WTC11 (cell line): Measurements from ENCODE around the gene STK17A. TPM values are rescaled to one million over a fixed set of nuclear protein-coding genes. Genes with fewer than 3 reads are reported as not detected.

ENCODE experiments used
- ATAC-seq: fragments of 200-7000 bp; cut with Tn5 transposase; 2 replicates; pipeline ENCODE4 v1.10.0; 2021; ENCODE audit warnings: mild to moderate bottlenecking, moderate library complexity
- CTCF ChIA-PET: fragments of 300-600 bp; sonication (Branson Sonifier 250); formaldehyde crosslinking; loops from one replicate; lab custom pipeline; 2021; ENCODE audit warnings: antibody characterized with exemption; lab: Charles Lee
- POLR2A ChIA-PET: fragments of 350-600 bp; sonication (Branson Sonifier 250); formaldehyde crosslinking; loops from one replicate; lab custom pipeline; 2021; ENCODE audit warnings: antibody characterized with exemption; lab: Charles Lee
- DNase-seq: peaks from one replicate; pipeline ENCODE4 v3.0.0; 2021; ENCODE audit warnings: low spot score
- H3K27ac Mint-ChIP-seq: 2 replicates; pipeline ENCODE4 v1.8.0; 2021; ENCODE audit warnings: mixed read lengths
- H3K27me3 Mint-ChIP-seq: 2 replicates; pipeline ENCODE4 v1.8.0; 2021; ENCODE audit warnings: low read depth, mild to moderate bottlenecking, moderate library complexity, mixed read lengths
- H3K36me3 Mint-ChIP-seq: 2 replicates; pipeline ENCODE4 v1.8.0; 2021; ENCODE audit warnings: mixed read lengths
- H3K4me1 Mint-ChIP-seq: 2 replicates; pipeline ENCODE4 v1.8.0; 2022; ENCODE audit warnings: mixed read lengths
- H3K4me3 Mint-ChIP-seq: 2 replicates; pipeline ENCODE4 v1.8.0; 2021; ENCODE audit warnings: mild to moderate bottlenecking, moderate library complexity, mixed read lengths
- H3K9me3 Mint-ChIP-seq: 2 replicates; pipeline ENCODE4 v1.8.0; 2021; ENCODE audit warnings: mixed read lengths
- ETV6 ChIP-seq: sonication (generic); formaldehyde crosslinking; IDR thresholded peaks from 2 replicates; pipeline ENCODE4 v1.8.1; 2022; ENCODE audit warnings: mild to moderate bottlenecking, missing genetic modification reagents
- KAT7 ChIP-seq: sonication (generic); formaldehyde crosslinking; IDR thresholded peaks from 2 replicates; pipeline ENCODE4 v1.8.1; 2023; ENCODE audit warnings: missing genetic modification reagents, mild to moderate bottlenecking, borderline replicate concordance
- MYBL2 ChIP-seq: sonication (generic); formaldehyde crosslinking; IDR thresholded peaks from 2 replicates; pipeline ENCODE4 v1.8.1; 2023; ENCODE audit warnings: mild to moderate bottlenecking, moderate library complexity, missing genetic modification reagents
- OVOL2 ChIP-seq: fragments of 250-450 bp; sonication (Bioruptor Pico); IDR thresholded peaks from 2 replicates; pipeline ENCODE4 v1.9.0; 2021; ENCODE audit warnings: mild to moderate bottlenecking, borderline replicate concordance
- RELA ChIP-seq: sonication (generic); formaldehyde crosslinking; IDR thresholded peaks from 2 replicates; pipeline ENCODE4 v1.8.1; 2022; ENCODE audit warnings: missing genetic modification reagents, mild to moderate bottlenecking, borderline replicate concordance
- TCF7 ChIP-seq: sonication (generic); formaldehyde crosslinking; IDR thresholded peaks from 2 replicates; pipeline ENCODE4 v1.8.0; 2022; ENCODE audit warnings: mild to moderate bottlenecking, low read depth, missing genetic modification reagents, moderate library complexity
- ZNF232 ChIP-seq: sonication (generic); formaldehyde crosslinking; IDR thresholded peaks from 2 replicates; pipeline ENCODE4 v1.8.0; 2022; ENCODE audit warnings: mild to moderate bottlenecking, missing genetic modification reagents
- ZNF263 ChIP-seq: sonication (generic); formaldehyde crosslinking; IDR thresholded peaks from 2 replicates; pipeline ENCODE4 v1.8.1; 2022; ENCODE audit warnings: low read depth, mild to moderate bottlenecking, moderate library complexity, missing genetic modification reagents
- ZNF416 ChIP-seq: fragments of 250-450 bp; sonication (Bioruptor Pico); IDR thresholded peaks from 2 replicates; pipeline ENCODE4 v1.9.0; 2021; ENCODE audit warnings: mild to moderate bottlenecking, inconsistent platforms
- total RNA-seq: library from RNA; stranded (reverse); gene quantifications from 3 replicates; pipeline ENCODE4 v1.2.3, GENCODE V29; 2021
- TF ChIP-seq, protein P1 (sequence below): fragments of 250-450 bp; sonication (Bioruptor Pico); IDR thresholded peaks from 2 replicates; pipeline ENCODE4 v1.8.0; 2021; ENCODE audit warnings: mild to moderate bottlenecking
- TF ChIP-seq, protein P2 (sequence below): sonication (generic); formaldehyde crosslinking; IDR thresholded peaks from 2 replicates; pipeline ENCODE4 v1.8.0; 2022; ENCODE audit warnings: missing genetic modification reagents
- TF ChIP-seq, protein P3 (sequence below): sonication (generic); formaldehyde crosslinking; IDR thresholded peaks from 2 replicates; pipeline ENCODE4 v1.8.1; 2023; ENCODE audit warnings: mild to moderate bottlenecking, missing genetic modification reagents, moderate library complexity
- TF ChIP-seq, protein P4 (sequence below): fragments of 250-450 bp; sonication (Bioruptor Pico); IDR thresholded peaks from 2 replicates; pipeline ENCODE4 v1.9.0; 2021; ENCODE audit warnings: moderate library complexity, mild to moderate bottlenecking, inconsistent platforms, borderline replicate concordance
- TF ChIP-seq, protein P5 (sequence below): sonication (generic); formaldehyde crosslinking; IDR thresholded peaks from 2 replicates; pipeline ENCODE4 v1.8.0; 2023; ENCODE audit warnings: missing genetic modification reagents, mild to moderate bottlenecking, borderline replicate concordance
- TF ChIP-seq, protein P6 (sequence below): sonication (generic); formaldehyde crosslinking; IDR thresholded peaks from 2 replicates; pipeline ENCODE4 v1.8.1; 2023; ENCODE audit warnings: mild to moderate bottlenecking, missing genetic modification reagents, moderate library complexity
- TF ChIP-seq, protein P7 (sequence below): fragments of 250-450 bp; sonication (Bioruptor Pico); IDR thresholded peaks from 2 replicates; pipeline ENCODE4 v1.9.0; 2021; ENCODE audit warnings: mild to moderate bottlenecking

The STK17A gene
- total RNA-seq, 1 experiment from 2014 or later = 17.6 TPM

DNA sequence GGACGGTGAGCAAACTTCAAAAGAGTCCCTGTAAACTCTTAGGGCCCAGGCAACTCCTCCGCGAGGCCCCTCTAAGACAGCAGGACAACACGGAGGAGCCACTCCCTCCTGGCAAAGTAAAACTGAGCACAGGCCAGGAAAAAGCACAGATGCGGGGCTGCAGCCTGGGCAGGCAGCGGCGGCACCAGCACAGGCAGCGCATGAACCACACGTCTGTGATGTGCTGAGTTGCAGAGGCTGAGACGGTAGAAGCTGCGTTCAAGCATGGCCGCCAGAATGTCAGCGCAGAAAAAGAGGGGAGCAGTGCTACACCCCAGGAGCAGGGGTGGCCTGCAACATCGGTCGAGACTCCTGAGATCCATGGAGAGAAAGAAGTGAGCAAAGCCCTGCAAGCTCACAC lies 46.1 kb upstream of the STK17A start (continued):
- no peak for TF ChIP-seq ZNF263
- TF ChIP-seq, protein P1, sequence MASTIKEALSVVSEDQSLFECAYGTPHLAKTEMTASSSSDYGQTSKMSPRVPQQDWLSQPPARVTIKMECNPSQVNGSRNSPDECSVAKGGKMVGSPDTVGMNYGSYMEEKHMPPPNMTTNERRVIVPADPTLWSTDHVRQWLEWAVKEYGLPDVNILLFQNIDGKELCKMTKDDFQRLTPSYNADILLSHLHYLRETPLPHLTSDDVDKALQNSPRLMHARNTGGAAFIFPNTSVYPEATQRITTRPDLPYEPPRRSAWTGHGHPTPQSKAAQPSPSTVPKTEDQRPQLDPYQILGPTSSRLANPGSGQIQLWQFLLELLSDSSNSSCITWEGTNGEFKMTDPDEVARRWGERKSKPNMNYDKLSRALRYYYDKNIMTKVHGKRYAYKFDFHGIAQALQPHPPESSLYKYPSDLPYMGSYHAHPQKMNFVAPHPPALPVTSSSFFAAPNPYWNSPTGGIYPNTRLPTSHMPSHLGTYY (CRISPR knock-in tag) = no peak
- TF ChIP-seq ZNF232 = no peak
- TF ChIP-seq MYBL2 (CRISPR knock-in tag) = no peak

DNA sequence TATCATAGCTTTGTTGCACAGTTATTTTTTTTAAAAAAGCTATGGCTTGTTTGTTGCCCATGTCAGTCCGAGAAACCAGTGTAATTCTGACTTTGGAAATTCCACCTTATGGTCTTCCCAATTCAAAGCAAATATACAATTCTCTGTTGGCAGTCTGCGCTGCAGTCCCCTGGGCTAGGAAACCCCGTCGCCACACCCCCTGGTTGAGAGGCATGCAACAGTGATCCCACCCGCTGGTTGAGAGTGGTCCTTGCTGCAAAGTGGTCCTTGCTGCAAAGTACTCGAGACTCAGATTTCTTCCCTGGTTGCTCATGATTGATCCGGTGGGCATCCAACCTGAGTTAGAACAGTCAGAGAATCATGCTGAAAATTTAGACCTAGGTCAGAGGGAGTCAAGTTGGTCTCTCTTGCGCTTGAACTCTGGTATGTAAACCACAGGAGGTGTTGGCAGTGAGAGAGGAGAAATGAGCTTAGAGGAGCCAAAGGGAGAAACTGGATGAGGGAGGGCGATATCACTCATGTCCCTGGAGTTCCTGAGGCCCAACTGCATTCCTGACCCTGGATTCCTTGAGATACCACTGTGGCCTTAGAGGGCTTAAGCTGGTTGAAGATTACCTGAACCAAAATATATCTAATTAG lies 45.0 kb upstream of the STK17A start:
- H3K9me3 Mint-ChIP-seq = no peaks in the 10 kb centered on the region
- peaks cover 11% of the 10 kb centered on the region for H3K4me1 Mint-ChIP-seq
- no peaks in the 10 kb centered on the region for H3K36me3 Mint-ChIP-seq
- H3K27me3 Mint-ChIP-seq = no peaks in the 10 kb centered on the region; the same call in 1 of the 2 replicates
- POLR2A ChIA-PET = no interaction called here
- no peak overlapping the region for H3K27ac Mint-ChIP-seq
- H3K4me3 Mint-ChIP-seq = no peak overlapping the region
- DNase-seq (no peak), ATAC-seq (peak; percentile 18; the same call in 1 of the 2 replicates)
- CTCF ChIA-PET = interaction anchor here (0.7 to 1.2 kb wide), 2 partner anchors 45 to 98 kb away, joined by 4 to 8 read pairs; partner anchors contain the start of gene STK17A
- no peak for TF ChIP-seq OVOL2 (CRISPR knock-in tag)
- no peak for TF ChIP-seq ETV6 (CRISPR knock-in tag)
- TF ChIP-seq, protein P2, sequence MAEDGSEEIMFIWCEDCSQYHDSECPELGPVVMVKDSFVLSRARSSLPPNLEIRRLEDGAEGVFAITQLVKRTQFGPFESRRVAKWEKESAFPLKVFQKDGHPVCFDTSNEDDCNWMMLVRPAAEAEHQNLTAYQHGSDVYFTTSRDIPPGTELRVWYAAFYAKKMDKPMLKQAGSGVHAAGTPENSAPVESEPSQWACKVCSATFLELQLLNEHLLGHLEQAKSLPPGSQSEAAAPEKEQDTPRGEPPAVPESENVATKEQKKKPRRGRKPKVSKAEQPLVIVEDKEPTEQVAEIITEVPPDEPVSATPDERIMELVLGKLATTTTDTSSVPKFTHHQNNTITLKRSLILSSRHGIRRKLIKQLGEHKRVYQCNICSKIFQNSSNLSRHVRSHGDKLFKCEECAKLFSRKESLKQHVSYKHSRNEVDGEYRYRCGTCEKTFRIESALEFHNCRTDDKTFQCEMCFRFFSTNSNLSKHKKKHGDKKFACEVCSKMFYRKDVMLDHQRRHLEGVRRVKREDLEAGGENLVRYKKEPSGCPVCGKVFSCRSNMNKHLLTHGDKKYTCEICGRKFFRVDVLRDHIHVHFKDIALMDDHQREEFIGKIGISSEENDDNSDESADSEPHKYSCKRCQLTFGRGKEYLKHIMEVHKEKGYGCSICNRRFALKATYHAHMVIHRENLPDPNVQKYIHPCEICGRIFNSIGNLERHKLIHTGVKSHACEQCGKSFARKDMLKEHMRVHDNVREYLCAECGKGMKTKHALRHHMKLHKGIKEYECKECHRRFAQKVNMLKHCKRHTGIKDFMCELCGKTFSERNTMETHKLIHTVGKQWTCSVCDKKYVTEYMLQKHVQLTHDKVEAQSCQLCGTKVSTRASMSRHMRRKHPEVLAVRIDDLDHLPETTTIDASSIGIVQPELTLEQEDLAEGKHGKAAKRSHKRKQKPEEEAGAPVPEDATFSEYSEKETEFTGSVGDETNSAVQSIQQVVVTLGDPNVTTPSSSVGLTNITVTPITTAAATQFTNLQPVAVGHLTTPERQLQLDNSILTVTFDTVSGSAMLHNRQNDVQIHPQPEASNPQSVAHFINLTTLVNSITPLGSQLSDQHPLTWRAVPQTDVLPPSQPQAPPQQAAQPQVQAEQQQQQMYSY (CRISPR knock-in tag) = no peak
- TF ChIP-seq, protein P1 (CRISPR knock-in tag) = no peak
- TF ChIP-seq, protein P3, sequence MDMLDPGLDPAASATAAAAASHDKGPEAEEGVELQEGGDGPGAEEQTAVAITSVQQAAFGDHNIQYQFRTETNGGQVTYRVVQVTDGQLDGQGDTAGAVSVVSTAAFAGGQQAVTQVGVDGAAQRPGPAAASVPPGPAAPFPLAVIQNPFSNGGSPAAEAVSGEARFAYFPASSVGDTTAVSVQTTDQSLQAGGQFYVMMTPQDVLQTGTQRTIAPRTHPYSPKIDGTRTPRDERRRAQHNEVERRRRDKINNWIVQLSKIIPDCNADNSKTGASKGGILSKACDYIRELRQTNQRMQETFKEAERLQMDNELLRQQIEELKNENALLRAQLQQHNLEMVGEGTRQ (CRISPR knock-in tag) = no peak
- no peak for TF ChIP-seq KAT7
- TF ChIP-seq RELA (CRISPR knock-in tag) = no peak
- no peak for TF ChIP-seq ZNF416 (CRISPR knock-in tag)
- TF ChIP-seq, protein P4, sequence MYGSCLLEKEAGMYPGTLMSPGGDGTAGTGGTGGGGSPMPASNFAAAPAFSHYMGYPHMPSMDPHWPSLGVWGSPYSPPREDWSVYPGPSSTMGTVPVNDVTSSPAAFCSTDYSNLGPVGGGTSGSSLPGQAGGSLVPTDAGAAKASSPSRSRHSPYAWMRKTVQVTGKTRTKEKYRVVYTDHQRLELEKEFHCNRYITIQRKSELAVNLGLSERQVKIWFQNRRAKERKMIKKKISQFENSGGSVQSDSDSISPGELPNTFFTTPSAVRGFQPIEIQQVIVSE (CRISPR knock-in tag) = no peak
- TF ChIP-seq TCF7 (CRISPR knock-in tag) = no peak
- TF ChIP-seq, protein P5, sequence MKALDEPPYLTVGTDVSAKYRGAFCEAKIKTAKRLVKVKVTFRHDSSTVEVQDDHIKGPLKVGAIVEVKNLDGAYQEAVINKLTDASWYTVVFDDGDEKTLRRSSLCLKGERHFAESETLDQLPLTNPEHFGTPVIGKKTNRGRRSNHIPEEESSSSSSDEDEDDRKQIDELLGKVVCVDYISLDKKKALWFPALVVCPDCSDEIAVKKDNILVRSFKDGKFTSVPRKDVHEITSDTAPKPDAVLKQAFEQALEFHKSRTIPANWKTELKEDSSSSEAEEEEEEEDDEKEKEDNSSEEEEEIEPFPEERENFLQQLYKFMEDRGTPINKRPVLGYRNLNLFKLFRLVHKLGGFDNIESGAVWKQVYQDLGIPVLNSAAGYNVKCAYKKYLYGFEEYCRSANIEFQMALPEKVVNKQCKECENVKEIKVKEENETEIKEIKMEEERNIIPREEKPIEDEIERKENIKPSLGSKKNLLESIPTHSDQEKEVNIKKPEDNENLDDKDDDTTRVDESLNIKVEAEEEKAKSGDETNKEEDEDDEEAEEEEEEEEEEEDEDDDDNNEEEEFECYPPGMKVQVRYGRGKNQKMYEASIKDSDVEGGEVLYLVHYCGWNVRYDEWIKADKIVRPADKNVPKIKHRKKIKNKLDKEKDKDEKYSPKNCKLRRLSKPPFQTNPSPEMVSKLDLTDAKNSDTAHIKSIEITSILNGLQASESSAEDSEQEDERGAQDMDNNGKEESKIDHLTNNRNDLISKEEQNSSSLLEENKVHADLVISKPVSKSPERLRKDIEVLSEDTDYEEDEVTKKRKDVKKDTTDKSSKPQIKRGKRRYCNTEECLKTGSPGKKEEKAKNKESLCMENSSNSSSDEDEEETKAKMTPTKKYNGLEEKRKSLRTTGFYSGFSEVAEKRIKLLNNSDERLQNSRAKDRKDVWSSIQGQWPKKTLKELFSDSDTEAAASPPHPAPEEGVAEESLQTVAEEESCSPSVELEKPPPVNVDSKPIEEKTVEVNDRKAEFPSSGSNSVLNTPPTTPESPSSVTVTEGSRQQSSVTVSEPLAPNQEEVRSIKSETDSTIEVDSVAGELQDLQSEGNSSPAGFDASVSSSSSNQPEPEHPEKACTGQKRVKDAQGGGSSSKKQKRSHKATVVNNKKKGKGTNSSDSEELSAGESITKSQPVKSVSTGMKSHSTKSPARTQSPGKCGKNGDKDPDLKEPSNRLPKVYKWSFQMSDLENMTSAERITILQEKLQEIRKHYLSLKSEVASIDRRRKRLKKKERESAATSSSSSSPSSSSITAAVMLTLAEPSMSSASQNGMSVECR (CRISPR knock-in tag) = no peak
- TF ChIP-seq, protein P6, sequence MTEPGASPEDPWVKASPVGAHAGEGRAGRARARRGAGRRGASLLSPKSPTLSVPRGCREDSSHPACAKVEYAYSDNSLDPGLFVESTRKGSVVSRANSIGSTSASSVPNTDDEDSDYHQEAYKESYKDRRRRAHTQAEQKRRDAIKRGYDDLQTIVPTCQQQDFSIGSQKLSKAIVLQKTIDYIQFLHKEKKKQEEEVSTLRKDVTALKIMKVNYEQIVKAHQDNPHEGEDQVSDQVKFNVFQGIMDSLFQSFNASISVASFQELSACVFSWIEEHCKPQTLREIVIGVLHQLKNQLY (CRISPR knock-in tag) = no peak
- TF ChIP-seq, protein P7, sequence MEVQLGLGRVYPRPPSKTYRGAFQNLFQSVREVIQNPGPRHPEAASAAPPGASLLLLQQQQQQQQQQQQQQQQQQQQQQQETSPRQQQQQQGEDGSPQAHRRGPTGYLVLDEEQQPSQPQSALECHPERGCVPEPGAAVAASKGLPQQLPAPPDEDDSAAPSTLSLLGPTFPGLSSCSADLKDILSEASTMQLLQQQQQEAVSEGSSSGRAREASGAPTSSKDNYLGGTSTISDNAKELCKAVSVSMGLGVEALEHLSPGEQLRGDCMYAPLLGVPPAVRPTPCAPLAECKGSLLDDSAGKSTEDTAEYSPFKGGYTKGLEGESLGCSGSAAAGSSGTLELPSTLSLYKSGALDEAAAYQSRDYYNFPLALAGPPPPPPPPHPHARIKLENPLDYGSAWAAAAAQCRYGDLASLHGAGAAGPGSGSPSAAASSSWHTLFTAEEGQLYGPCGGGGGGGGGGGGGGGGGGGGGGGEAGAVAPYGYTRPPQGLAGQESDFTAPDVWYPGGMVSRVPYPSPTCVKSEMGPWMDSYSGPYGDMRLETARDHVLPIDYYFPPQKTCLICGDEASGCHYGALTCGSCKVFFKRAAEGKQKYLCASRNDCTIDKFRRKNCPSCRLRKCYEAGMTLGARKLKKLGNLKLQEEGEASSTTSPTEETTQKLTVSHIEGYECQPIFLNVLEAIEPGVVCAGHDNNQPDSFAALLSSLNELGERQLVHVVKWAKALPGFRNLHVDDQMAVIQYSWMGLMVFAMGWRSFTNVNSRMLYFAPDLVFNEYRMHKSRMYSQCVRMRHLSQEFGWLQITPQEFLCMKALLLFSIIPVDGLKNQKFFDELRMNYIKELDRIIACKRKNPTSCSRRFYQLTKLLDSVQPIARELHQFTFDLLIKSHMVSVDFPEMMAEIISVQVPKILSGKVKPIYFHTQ (CRISPR knock-in tag) = no peak
